ENCODE measurements around the gene FHL3.
"Not testable (repeated sequence)": the region's sequence is repeated elsewhere in the genome, so short reads cannot be mapped to it uniquely, and the experiment has no call there.

The FHL3 gene

GRCh38 chr1:37995751-37996345 is 9.5 kb downstream of the FHL3 start:
- in situ Hi-C loops (cut with HindIII; ENCODE audit: low sequenced_read_pairs) = no loop called here

- in situ Hi-C loops (cut with HindIII; ENCODE audit: low sequenced_read_pairs) = no loop called here
These were observed 10.3 kb downstream of the FHL3 start for GRCh38 chr1:37994886-37995566.

DNA sequence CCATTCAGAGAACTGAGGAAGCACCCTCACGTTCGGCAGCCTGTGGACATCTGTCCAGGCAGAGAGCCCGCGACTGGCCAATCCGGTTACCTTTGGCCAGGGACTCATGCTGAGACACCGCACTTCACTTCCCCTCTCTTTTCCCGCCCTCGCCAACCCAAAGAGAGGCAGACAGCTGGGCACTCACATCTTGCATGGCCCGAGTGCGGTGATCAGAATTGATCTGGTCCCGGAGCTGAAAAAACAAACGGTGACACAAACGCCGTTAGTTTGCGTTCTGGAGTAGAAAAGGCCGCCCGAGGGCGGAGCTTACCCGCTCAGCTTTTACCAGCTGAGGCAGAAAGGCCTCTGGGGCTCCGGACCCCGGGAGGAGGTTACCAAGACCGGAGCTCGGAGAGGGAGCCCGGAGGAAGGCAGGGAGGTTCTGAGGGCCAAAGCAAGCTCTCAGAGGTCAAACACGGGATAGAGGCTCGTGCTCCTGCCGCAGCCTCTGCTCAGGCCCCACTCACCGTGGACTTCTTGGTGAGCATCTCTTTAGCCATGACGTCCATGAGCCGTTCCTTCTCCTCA is 15.9 kb downstream of the FHL3 start:
- in situ Hi-C loops (cut with HindIII; ENCODE audit: low sequenced_read_pairs) = no loop called here

- in situ Hi-C loops (cut with HindIII; ENCODE audit: low sequenced_read_pairs) = no loop called here
These were observed 17.6 kb downstream of the FHL3 start for GRCh38 chr1:37987679-37988078.

DNA sequence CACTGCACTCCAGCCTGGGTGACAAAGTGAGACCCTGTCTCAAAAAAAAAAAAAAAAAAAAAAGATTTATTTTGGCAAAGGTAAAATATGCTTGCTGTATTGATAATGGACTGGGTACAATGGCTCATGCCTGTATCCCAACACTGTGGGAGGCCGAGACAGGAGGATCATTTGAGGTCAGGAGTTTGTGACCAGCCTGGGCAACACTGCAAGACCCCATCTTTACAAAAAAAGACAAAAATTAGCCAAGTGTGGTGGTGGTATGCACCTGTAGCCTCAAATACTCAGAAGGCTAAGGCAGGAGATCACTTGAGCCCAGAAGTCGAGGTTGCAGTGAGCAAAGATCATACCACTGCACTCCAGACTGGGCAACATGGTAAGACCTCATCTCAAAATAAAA is 21.8 kb downstream of the FHL3 start:
- in situ Hi-C loops (cut with HindIII; ENCODE audit: low sequenced_read_pairs) = no loop called here

DNA sequence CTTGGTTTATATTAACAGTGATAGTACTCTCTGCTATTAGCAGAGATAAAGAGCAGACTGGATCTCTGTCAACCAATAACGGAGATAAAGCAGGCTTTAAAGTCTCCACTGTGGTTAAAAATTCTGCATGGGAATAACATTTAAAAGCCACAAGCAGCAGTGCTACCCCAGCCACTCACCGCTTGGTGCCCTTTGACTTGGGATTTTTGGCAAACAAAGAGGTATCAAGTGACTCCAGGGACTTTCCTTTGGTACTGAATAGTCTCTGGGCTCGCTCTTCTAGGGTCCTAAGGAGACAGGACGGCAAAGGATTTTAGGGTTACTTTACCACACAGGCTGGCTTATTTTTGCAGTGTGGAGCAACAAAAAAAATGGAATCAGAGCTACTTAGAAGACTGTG is 26.8 kb downstream of the FHL3 start:
- in situ Hi-C loops (cut with HindIII; ENCODE audit: low sequenced_read_pairs) = no loop called here

DNA sequence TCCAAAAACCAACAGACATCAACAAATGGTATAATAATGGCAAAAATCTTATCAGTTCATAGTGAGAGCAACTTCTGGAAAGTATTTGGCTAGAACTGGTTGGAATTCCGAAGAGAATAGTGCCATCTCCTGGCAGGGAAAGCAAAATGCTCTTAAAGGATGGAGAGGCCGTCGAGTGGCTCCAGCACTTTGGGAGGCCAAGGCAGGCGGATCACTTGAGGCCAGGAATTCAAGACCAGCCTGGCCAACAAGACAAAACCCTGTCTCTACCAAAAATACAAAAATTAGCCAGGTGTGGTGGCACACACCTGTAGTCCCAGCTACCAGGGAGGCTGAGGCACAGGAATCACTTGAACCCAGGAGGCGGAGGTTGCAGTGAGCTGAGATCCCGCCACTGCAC is 30.2 kb downstream of the FHL3 start:
- in situ Hi-C loops (cut with HindIII; ENCODE audit: low sequenced_read_pairs) = not testable (repeated sequence)

DNA sequence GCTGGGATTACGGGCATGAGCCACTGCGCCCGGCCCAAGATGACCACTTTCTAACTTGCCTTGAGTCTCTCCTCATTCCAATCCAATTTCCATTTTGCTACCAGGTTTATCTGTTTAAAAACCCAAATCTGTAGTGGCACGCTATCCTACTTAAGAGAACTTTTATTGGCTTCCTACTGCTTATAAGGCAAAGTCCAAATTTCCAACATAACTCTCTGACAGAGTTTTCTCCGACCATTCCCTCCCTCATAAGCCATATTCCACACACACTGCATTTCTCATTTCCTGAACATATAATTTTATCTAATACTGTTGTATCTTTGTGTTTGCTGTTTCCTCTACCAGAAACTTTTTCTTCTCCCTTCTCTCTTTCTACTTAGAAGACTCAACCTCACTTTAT is 30.7 kb downstream of the FHL3 start:
- in situ Hi-C loops (cut with HindIII; ENCODE audit: low sequenced_read_pairs) = no loop called here

- in situ Hi-C loops (cut with HindIII; ENCODE audit: low sequenced_read_pairs) = not testable (repeated sequence)
These were observed 31.6 kb downstream of the FHL3 start for GRCh38 chr1:37973684-37974083.

- in situ Hi-C loops (cut with HindIII; ENCODE audit: low sequenced_read_pairs) = no loop called here
These were observed 40.0 kb downstream of the FHL3 start for GRCh38 chr1:37965301-37965700.

DNA sequence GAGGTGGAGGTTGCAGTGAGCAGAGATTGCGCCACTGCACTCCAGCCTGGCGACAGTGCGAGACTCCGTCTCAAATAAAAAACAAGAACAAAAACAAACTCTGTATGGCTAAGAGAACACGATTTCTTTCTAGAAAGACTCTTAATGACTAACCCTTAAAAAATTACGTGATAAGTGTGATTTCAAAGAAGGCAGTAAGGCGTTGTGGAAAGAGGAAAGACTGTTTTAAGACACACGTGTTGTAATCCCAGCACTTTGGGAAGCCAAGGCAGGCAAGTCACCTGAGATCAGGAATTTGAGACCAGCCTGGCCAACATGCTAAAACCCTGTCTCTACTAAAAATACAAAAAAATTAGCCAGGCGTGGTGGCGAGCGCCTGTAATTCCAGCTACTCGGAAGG is 41.2 kb downstream of the FHL3 start:
- in situ Hi-C loops (cut with HindIII; ENCODE audit: low sequenced_read_pairs) = not testable (repeated sequence)

GRCh38 chr1:37958690-37959089 is 46.6 kb downstream of the FHL3 start:
- in situ Hi-C loops (cut with HindIII; ENCODE audit: low sequenced_read_pairs) = no loop called here

DNA sequence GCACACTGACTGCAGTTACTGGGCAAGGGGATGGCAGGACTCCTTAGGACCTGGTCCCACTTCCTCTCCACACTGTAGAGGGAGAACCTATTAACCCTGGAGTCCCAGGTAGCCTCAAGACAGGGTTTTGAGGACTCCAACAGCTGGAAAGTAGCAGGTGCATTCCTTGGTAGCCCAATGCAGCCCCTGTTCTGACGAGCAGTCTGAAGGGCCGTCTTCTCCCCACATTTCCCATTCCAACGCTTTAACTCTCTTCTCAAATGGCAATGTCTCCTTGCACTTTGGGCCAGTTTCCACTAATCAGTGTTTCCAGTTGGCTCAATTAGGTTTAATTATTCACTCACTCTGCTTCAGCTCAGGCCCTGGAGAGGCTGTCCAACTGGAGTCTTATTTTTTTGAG is 49.6 kb downstream of the FHL3 start:
- in situ Hi-C loops (cut with HindIII; ENCODE audit: low sequenced_read_pairs) = no loop called here

DNA sequence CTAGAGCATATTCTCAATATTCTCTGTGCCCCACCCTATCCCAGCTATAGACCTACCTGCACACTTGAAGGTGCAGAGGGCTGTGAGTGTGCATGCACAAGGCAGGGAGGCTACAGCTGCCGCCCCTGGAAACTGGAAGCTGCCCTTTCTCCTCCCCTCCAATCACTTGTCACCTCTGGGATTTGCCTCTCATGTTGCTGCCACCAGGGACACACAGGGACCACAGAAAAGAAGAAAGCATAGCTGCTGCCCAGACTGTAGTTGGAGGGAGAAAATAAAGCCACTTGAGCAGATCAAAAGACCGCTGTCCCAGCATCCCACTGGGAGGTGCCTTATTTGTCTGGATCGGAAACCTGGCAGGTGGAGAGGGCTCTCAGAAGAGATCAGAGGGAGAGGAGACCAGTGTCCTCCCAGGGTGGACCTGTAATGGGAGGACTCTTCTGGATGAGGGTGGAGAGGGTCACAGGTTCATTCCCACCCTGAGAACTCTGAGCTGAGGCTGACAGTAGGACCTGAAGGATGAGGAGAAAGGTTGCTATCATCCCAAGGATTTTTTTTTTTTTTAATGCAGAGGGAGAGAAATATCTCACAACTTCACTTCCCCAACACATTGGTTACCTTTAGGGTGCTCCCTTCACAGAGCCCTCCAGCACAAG is 50.9 kb downstream of the FHL3 start:
- in situ Hi-C loops (cut with HindIII; ENCODE audit: low sequenced_read_pairs) = no loop called here

- in situ Hi-C loops (cut with HindIII; ENCODE audit: low sequenced_read_pairs) = no loop called here
These were observed 52.6 kb downstream of the FHL3 start for GRCh38 chr1:37952738-37953137.

DNA sequence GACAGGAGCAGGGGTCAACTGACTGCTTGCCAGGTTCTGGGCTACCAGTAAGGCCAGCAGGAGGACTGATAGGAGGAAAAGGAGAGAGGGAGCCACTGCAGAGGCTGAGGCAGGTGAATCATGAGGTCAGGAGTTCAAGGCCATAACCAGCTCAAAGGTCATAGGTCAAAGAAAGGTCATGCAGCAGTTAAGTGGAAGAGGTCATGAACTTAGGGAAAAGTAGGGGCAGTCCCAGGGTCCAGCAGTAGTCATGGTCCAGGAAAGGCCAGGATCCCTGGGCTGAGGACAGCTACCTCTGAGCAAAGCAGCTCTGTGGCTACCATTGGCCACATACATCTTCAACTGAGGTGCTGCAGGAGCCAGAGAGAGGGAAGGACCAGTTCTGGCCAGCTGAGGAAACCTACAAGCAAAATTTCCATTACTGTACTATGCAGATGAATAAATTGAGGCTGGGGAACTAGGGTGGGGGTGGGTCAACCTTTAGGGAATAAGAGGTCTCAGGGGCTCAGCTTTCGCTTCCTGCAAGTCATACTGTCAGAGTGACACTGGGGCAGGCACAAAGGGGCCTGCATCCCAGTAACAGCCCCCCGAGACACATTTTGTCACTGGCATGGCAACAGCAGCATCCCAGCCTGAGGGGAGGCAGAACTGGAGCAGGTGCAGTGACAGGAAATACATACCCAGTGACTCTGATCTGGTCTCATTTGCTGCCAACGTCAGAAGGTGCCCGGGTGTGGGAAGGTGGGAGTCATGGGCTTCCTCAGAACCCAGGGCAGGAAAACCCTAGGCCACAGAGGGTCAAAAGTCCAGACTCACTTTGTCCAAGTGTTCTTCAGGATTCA is 53.3 kb downstream of the FHL3 start:
- in situ Hi-C loops (cut with HindIII; ENCODE audit: low sequenced_read_pairs) = no loop called here

GRCh38 chr1:37951041-37951782 is 54.1 kb downstream of the FHL3 start:
- in situ Hi-C loops (cut with HindIII; ENCODE audit: low sequenced_read_pairs) = no loop called here

DNA sequence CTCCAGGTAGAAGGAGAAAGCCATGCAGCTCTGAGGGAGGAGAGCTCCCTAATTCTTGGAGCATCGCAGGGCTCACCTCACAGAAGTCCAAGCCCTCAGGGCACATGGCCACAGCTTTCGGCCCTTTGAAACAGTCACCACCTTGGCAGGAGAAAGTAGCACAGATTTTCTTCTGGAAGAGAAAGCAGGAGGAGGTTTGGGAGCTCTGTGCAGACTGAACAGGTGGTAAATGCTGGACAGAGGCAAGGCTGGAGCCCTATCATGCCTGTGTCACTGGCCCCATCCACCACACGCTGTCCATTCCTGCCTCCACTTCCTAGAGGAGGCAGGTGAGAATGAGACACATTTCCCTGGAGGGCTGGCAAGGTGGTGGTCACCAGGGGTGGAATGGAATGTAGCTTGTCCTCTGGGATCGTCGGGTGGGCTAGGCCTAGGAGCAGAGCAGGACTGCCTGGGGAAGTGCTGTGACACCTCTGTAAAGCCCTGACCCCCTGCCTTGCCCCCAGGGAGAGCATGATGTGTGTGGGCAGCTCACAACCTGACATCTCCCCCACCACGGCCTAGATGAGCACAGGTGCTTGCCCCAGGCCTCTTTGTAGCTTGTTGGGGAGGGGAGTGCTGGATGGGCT is 55.7 kb downstream of the FHL3 start:
- in situ Hi-C loops (cut with HindIII; ENCODE audit: low sequenced_read_pairs) = no loop called here

GRCh38 chr1:37948841-37949240 is 56.5 kb downstream of the FHL3 start:
- in situ Hi-C loops (cut with HindIII; ENCODE audit: low sequenced_read_pairs) = no loop called here

DNA sequence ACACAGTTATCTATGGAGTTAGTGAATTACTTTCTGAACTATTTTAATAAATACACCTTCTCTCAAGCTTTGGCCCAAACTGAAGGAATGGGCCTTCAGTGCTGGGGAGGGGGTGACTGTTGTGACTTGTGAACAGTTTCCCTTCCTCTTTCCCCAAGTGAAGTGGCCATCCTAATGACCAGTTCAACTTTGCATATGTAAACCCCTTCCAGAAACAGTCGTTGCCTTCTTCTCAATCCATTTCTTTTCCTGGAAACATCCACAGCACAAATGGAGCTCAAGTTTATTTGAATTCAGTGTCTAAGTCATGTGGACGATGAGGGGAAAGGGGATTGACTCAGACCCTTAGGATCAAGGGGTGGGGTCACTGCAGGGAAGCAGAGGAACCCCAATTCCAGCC is 57.1 kb downstream of the FHL3 start:
- in situ Hi-C loops (cut with HindIII; ENCODE audit: low sequenced_read_pairs) = no loop called here

Data from DLD1 (cell line).